ENCODE results near the gene OGT. TPM values are rescaled to one million over a fixed set of nuclear protein-coding genes. Genes with fewer than 3 reads are reported as not detected.

Gene OGT
- total RNA-seq, 1 experiment from 2014 or later = 211 TPM

GRCh38 chrX:71616672-71617529, 84.0 kb downstream of the OGT start:
- Mint-ChIP-seq H3K27ac (ENCODE audit: unreplicated experiment) (no peak overlapping the region), H3K4me3 (ENCODE audit: unreplicated experiment) (no peak overlapping the region), H3K9me3 (ENCODE audit: unreplicated experiment) (no peaks in the 10 kb centered on the region), H3K36me3 (ENCODE audit: insufficient read depth, unreplicated experiment) (peaks cover 14% of the 10 kb centered on the region), H3K27me3 (ENCODE audit: insufficient read depth, unreplicated experiment) (no peaks in the 10 kb centered on the region), H3K4me1 (ENCODE audit: low read depth, unreplicated experiment) (no peaks in the 10 kb centered on the region)
- Histone ChIP-seq H3K4me3 (ENCODE audit: low read depth, low read length) (no peak overlapping the region), H3K36me3 (ENCODE audit: control insufficient read depth, insufficient read depth, low read length) (no peaks in the 10 kb centered on the region), H3K9me3 (no peaks in the 10 kb centered on the region), H3K27me3 (replicated peaks; ENCODE audit: control insufficient read depth, insufficient read depth, low read length) (no peaks in the 10 kb centered on the region), H3K4me1 (no peaks in the 10 kb centered on the region)
- ChIA-PET CTCF (no interaction called here), POLR2A (no interaction called here)
- DNase-seq = no peak
- intact Hi-C loops (cut with micrococcal nuclease; ENCODE audit: unreplicated experiment) = loop anchor here (5.0 kb wide), 1 partner anchor 35 kb away; no protein-coding TSS in a partner anchor
- no TSS peak for BruUV-seq (replicated peaks)
- TF ChIP-seq, protein P1, sequence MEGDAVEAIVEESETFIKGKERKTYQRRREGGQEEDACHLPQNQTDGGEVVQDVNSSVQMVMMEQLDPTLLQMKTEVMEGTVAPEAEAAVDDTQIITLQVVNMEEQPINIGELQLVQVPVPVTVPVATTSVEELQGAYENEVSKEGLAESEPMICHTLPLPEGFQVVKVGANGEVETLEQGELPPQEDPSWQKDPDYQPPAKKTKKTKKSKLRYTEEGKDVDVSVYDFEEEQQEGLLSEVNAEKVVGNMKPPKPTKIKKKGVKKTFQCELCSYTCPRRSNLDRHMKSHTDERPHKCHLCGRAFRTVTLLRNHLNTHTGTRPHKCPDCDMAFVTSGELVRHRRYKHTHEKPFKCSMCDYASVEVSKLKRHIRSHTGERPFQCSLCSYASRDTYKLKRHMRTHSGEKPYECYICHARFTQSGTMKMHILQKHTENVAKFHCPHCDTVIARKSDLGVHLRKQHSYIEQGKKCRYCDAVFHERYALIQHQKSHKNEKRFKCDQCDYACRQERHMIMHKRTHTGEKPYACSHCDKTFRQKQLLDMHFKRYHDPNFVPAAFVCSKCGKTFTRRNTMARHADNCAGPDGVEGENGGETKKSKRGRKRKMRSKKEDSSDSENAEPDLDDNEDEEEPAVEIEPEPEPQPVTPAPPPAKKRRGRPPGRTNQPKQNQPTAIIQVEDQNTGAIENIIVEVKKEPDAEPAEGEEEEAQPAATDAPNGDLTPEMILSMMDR (IDR thresholded peaks at IDR 0.05; ENCODE audit: insufficient read depth in 1 of 2, low read depth in 1 of 2, low read length in 1 of 2, severe bottlenecking in 1 of 2, unreplicated experiment in 1 of 2) = no peak

DNA sequence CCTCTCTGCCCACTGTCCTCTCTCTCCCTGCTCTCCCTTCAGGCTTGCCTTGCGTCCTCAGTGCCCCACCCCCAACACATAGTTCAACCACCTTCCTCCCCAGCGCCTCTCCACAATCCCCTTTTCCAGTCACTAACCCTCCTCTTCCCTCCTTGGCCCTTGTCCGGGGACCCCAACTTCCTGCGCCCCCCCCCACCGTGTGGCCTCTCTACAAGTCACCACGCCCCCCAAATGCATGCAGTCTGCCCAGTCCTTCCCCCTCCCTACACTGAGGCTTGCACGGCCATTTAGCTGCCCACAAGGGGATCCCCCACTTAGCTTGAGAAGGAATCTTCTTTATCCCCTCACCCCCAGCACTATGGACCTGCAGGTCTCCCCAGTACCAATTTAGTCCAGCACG, 84.8 kb downstream of the OGT start:
- Histone ChIP-seq H3K4me3 (ENCODE audit: low read depth, low read length) (no peak overlapping the region), H3K36me3 (ENCODE audit: control insufficient read depth, insufficient read depth, low read length) (no peaks in the 10 kb centered on the region), H3K4me1 (peaks cover 5% of the 10 kb centered on the region; the same call in 1 of the 2 replicates), H3K27me3 (replicated peaks; ENCODE audit: control insufficient read depth, insufficient read depth, low read length) (no peaks in the 10 kb centered on the region), H3K9me3 (no peaks in the 10 kb centered on the region)
- DNase-seq = no peak
- no peak overlapping the region for H3K27ac Mint-ChIP-seq (ENCODE audit: unreplicated experiment)
- H3K36me3 Mint-ChIP-seq (ENCODE audit: insufficient read depth, unreplicated experiment) = peaks cover 14% of the 10 kb centered on the region
- intact Hi-C loops (cut with micrococcal nuclease; ENCODE audit: unreplicated experiment) = loop anchor here (5.0 kb wide), 1 partner anchor 35 kb away; no protein-coding TSS in a partner anchor
- no TSS peak for BruUV-seq (replicated peaks)
- H3K9me3 Mint-ChIP-seq (ENCODE audit: unreplicated experiment) = no peaks in the 10 kb centered on the region
- H3K4me3 Mint-ChIP-seq (ENCODE audit: unreplicated experiment) = no peak overlapping the region
- no peaks in the 10 kb centered on the region for H3K4me1 Mint-ChIP-seq (ENCODE audit: low read depth, unreplicated experiment)
- CTCF ChIA-PET = no interaction called here
- TF ChIP-seq, protein P1 (IDR thresholded peaks at IDR 0.05; ENCODE audit: insufficient read depth in 1 of 2, low read depth in 1 of 2, low read length in 1 of 2, severe bottlenecking in 1 of 2, unreplicated experiment in 1 of 2) = no peak
- POLR2A ChIA-PET = no interaction called here
- no peaks in the 10 kb centered on the region for H3K27me3 Mint-ChIP-seq (ENCODE audit: insufficient read depth, unreplicated experiment)

DNA sequence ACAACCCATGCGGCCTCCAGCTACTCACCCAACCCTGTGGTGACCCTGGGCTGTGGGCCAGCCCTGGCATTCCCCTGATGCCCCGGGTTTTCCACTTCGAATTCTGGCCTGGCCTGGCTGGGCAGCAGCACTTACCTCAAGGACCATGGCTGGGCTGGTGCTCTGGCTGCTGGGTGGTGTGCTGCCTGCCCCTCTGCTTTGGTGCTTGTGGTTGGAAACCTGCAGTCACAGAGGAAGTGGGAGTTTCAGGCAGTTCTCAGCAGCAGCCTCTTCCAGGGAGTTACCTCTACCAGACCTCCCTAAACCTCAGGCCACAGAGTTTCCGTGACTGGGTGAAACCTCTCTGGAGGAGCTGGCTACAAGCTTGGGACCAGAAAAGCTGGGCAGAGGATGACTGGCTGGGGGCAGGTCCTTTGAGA, 85.4 kb downstream of the OGT start, which contains the start of gene CXCR3:
CXCR3 (minus strand) TSS at position 209 of the 419 bp plus-strand sequence; CDS start at position 147, 62 bp downstream.
- Histone ChIP-seq H3K36me3 (ENCODE audit: control insufficient read depth, insufficient read depth, low read length) (no peaks in the 10 kb centered on the region), H3K9me3 (no peaks in the 10 kb centered on the region), H3K4me1 (peaks cover 11% of the 10 kb centered on the region; the same call in 1 of the 2 replicates), H3K4me3 (ENCODE audit: low read depth, low read length) (no peak within 1 kb of the TSS), H3K27me3 (replicated peaks; ENCODE audit: control insufficient read depth, insufficient read depth, low read length) (no peaks in the 10 kb centered on the region)
- TF ChIP-seq, protein P1 (IDR thresholded peaks at IDR 0.05; ENCODE audit: insufficient read depth in 1 of 2, low read depth in 1 of 2, low read length in 1 of 2, severe bottlenecking in 1 of 2, unreplicated experiment in 1 of 2) = no peak
- H3K9me3 Mint-ChIP-seq (ENCODE audit: unreplicated experiment) = no peaks in the 10 kb centered on the region
- peaks cover 14% of the 10 kb centered on the region for H3K36me3 Mint-ChIP-seq (ENCODE audit: insufficient read depth, unreplicated experiment)
- ChIA-PET POLR2A (no interaction called here), CTCF (no interaction called here)
- H3K27me3 Mint-ChIP-seq (ENCODE audit: insufficient read depth, unreplicated experiment) = no peaks in the 10 kb centered on the region
- intact Hi-C loops (cut with micrococcal nuclease; ENCODE audit: unreplicated experiment) = loop anchor here (5.0 kb wide), 1 partner anchor 34 kb away; no protein-coding TSS in a partner anchor
- no peak within 1 kb of the TSS for H3K27ac Mint-ChIP-seq (ENCODE audit: unreplicated experiment)
- no peak for DNase-seq
- BruUV-seq (replicated peaks) = no TSS peak
- H3K4me1 Mint-ChIP-seq (ENCODE audit: low read depth, unreplicated experiment) = no peaks in the 10 kb centered on the region
- H3K4me3 Mint-ChIP-seq (ENCODE audit: unreplicated experiment) = no peak within 1 kb of the TSS
